Heart left ventricle (tissue), 13 donors: ENCODE results near the gene PKDCC.

Experiments
- POLR2A ChIP-seq, 2 donors: fragments of 450-650 bp; IDR thresholded peaks; one replicate each; pipeline ENCODE4 v1.6.1; 2017; ENCODE audit warnings: antibody characterized with exemption in 2 of 2, mild to moderate bottlenecking in 2 of 2, moderate library complexity in 2 of 2
- TF ChIP-seq, protein P1 (sequence below), 12 donors: fragments of 200-600 bp; sonication (generic) in 4 of 12; IDR thresholded peaks; one replicate each; pipeline versions ENCODE4 v1.5.0 to v1.8.0; 2018 to 2022; ENCODE audit warnings: antibody characterized with exemption in 12 of 12, mild to moderate bottlenecking in 5 of 12
- donor health status: ischemic (EF 13 %, LVEDD 7.1; RV severe dilation, severe dysfunction).
- donor health status: DM: no; HTN: yes; CAD: no.
- donor health status: DM: no; HTN: no; CAD: no.
- donor health status: ischemic (EF 25% LVEDD 6.9; RV normal size, moderate dysfunction).
- donor health status: ischemic (EF 25% LVEDD 5.7; RV mildly dilated, moderate dysfunction).
- donor health status: ischemic (EF 35%, LVEDD 5.7; RV mildly dilated, moderate dysfunction).
- donor health status: nonischemic (EF 11% LVEDD 7.7; RV severe dilation, severe dysfunction).
- donor health status: DM: yes; HTN: yes; CAD: no.
- donor health status: PGD.
- donor health status: ischemic (EF 29% LVEDD 5.4; RV normal size, mild dysfunction).
- donor health status: nonischemic (EF 23%, LVEDD 6.1; RV moderate dilation, normal function).

DNA sequence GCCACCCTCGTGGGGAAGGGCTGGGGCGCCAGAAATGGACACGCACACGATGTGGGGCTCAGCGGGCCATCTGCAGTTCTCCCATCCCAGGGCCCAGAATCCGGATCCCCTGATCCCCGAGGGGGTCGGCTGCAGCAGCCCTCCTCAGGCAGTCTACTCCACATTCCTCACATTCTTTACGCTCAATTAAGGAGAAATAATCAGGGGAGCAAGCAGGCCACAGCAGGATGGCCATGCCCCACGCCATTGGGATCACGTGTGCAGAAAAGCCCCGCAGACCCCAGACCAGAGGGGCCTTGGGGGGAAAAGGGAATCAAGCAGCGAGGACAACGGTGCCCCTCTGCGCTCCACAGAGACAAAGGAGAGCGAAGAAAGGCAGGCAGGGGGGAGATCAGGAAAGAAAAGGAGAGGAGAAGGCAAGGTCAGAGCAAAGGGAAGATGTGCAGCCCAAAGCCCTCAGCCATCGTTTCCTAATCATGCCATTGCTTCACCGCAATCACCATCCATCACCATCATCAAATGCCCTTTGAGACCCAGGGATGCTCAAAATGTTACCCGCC is 17.5 kb upstream of the PKDCC start:
- TF ChIP-seq, protein P1, sequence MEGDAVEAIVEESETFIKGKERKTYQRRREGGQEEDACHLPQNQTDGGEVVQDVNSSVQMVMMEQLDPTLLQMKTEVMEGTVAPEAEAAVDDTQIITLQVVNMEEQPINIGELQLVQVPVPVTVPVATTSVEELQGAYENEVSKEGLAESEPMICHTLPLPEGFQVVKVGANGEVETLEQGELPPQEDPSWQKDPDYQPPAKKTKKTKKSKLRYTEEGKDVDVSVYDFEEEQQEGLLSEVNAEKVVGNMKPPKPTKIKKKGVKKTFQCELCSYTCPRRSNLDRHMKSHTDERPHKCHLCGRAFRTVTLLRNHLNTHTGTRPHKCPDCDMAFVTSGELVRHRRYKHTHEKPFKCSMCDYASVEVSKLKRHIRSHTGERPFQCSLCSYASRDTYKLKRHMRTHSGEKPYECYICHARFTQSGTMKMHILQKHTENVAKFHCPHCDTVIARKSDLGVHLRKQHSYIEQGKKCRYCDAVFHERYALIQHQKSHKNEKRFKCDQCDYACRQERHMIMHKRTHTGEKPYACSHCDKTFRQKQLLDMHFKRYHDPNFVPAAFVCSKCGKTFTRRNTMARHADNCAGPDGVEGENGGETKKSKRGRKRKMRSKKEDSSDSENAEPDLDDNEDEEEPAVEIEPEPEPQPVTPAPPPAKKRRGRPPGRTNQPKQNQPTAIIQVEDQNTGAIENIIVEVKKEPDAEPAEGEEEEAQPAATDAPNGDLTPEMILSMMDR (IDR thresholded peaks at IDR 0.05) = no peak
- no peak for TF ChIP-seq POLR2A (IDR thresholded peaks at IDR 0.05)
